ENCODE data around the gene SHANK1.

Gene SHANK1

DNA sequence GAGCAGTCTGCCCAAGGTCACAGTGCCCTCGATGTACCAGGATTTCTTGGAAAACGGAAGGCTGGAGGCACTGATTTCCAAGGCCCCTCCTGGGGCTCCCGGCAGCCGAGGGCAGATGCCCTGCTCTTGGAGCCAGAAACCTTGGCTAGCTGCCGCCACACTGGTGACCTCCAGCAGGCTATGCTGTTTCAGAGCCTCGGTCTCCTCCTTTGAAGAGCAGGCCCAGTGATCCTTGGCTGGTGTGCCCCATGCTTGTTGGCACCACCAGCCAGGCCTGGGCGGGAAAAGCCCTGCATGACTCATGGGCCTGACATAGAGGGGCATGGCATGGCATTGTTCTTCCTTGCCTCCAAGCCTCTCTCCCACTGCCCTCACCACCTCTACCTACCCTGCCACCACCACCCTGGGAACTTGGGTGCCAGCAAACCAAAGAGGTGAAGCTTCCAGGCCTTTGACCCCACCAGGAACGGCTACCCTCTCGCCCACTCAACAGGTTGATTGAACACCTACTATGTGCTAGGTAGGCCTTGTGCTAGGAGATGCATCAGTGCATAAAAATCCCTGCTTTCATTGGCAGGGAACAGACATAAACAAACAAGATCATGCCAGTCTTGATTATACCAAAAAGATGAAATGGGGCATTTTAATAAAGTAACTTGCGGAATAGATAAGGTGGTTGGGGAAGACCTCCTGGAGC, 2.0 kb upstream of the SHANK1 start:
- Histone ChIP-seq H3K79me2 (ENCODE audit: insufficient read depth, low read depth) (no peaks in the 10 kb centered on the region), H4K20me1 (ENCODE audit: insufficient read depth) (no peaks in the 10 kb centered on the region), H3K27ac (no peak overlapping the region), H3K4me2 (no peak overlapping the region), H3K9ac (no peak overlapping the region), H2AFZ (ENCODE audit: low read depth) (no peak overlapping the region), H3K4me1 (ENCODE audit: low read depth, poor library complexity, severe bottlenecking) (no peaks in the 10 kb centered on the region), H3K27me3 (ENCODE audit: insufficient read depth, low read depth) (no peaks in the 10 kb centered on the region), H3K36me3 (ENCODE audit: insufficient read depth) (no peaks in the 10 kb centered on the region), H3K4me3 (IDR thresholded peaks at IDR 0.05; ENCODE audit: insufficient read depth, low read depth, low read length) (no peak overlapping the region)
- TF ChIP-seq, protein P1, sequence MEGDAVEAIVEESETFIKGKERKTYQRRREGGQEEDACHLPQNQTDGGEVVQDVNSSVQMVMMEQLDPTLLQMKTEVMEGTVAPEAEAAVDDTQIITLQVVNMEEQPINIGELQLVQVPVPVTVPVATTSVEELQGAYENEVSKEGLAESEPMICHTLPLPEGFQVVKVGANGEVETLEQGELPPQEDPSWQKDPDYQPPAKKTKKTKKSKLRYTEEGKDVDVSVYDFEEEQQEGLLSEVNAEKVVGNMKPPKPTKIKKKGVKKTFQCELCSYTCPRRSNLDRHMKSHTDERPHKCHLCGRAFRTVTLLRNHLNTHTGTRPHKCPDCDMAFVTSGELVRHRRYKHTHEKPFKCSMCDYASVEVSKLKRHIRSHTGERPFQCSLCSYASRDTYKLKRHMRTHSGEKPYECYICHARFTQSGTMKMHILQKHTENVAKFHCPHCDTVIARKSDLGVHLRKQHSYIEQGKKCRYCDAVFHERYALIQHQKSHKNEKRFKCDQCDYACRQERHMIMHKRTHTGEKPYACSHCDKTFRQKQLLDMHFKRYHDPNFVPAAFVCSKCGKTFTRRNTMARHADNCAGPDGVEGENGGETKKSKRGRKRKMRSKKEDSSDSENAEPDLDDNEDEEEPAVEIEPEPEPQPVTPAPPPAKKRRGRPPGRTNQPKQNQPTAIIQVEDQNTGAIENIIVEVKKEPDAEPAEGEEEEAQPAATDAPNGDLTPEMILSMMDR (conservative IDR thresholded peaks at IDR 0.05; ENCODE audit: low read depth, low read length), result no peak

GRCh38 chr19:50720921-50721381, 1.3 kb upstream of the SHANK1 start:
- Histone ChIP-seq H2AFZ (ENCODE audit: low read depth) (no peak overlapping the region), H3K27me3 (ENCODE audit: insufficient read depth, low read depth) (no peaks in the 10 kb centered on the region; the same call in 1 of the 2 replicates), H3K36me3 (ENCODE audit: insufficient read depth) (no peaks in the 10 kb centered on the region), H3K4me2 (no peak overlapping the region), H3K79me2 (ENCODE audit: insufficient read depth, low read depth) (no peaks in the 10 kb centered on the region), H4K20me1 (ENCODE audit: insufficient read depth) (no peaks in the 10 kb centered on the region), H3K9ac (no peak overlapping the region), H3K4me1 (ENCODE audit: low read depth, poor library complexity, severe bottlenecking) (no peaks in the 10 kb centered on the region), H3K27ac (no peak overlapping the region), H3K4me3 (IDR thresholded peaks at IDR 0.05; ENCODE audit: insufficient read depth, low read depth, low read length) (no peak overlapping the region)
- TF ChIP-seq, protein P1 (conservative IDR thresholded peaks at IDR 0.05; ENCODE audit: low read depth, low read length), result no peak

DNA sequence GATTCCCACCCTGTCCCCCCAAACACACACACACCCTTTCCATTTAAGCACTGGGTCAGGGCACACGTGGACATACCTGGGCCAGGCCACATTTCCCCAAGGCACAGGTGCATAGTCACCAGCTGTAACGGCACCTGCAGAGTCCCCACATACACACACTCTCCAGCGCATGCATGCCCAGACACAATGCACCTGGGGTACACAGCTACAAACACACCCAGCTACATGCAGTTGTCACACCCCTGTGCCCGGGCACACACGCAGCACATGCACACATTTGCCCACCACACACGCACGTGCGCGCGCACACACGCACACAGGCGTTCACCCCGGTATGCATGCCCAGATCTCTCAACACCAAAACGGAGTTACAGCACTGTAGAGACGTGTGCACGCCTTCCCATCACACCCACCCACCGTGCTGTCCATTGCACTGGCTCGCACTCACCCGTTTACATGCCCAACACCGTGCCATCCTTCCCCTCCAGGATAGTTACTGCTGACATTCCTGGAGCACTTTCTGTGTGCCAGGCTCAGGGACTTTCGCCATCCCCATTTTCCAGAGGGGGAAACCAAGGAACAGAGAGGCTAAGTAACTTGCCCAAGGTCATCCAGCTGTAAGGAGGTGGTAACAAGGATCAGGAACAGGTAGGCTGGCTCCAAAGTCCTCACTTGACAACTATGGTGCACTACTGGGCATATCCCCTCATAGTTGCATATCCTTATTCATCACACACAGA, 749 bp upstream of the SHANK1 start:
- no peak overlapping the region for H3K9ac ChIP-seq
- no peaks in the 10 kb centered on the region; the same call in 1 of the 2 replicates for H3K27me3 ChIP-seq (ENCODE audit: insufficient read depth, low read depth)
- no peak overlapping the region for H3K27ac ChIP-seq
- H2AFZ ChIP-seq (ENCODE audit: low read depth), result no peak overlapping the region
- no peaks in the 10 kb centered on the region for H4K20me1 ChIP-seq (ENCODE audit: insufficient read depth)
- H3K4me2 ChIP-seq, result no peak overlapping the region
- TF ChIP-seq, protein P1 (conservative IDR thresholded peaks at IDR 0.05; ENCODE audit: low read depth, low read length), result no peak
- no peaks in the 10 kb centered on the region for H3K4me1 ChIP-seq (ENCODE audit: low read depth, poor library complexity, severe bottlenecking)
- no peak overlapping the region for H3K4me3 ChIP-seq (IDR thresholded peaks at IDR 0.05; ENCODE audit: insufficient read depth, low read depth, low read length)
- no peaks in the 10 kb centered on the region for H3K36me3 ChIP-seq (ENCODE audit: insufficient read depth)
- no peaks in the 10 kb centered on the region for H3K79me2 ChIP-seq (ENCODE audit: insufficient read depth, low read depth)

DNA sequence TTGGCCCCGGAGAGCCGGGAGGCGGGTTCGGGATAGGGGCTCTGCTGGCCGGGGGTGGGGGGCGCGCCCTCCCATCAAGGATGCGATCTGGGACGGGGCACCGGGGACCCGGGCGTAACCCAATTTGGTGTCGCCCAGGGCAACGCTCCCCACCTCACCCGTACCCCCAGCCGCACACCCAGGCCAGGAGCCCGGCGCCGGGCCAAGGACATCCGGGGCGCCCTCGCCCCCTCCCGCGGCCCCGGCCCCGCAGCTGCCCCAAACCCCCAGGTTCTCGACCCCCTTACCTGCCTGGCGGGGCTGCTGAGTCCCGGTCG, 525 bp downstream of the SHANK1 start:
- Histone ChIP-seq H3K4me1 (ENCODE audit: low read depth, poor library complexity, severe bottlenecking) (no peaks in the 10 kb centered on the region), H3K4me2 (no peak overlapping the region), H2AFZ (ENCODE audit: low read depth) (no peak overlapping the region), H4K20me1 (ENCODE audit: insufficient read depth) (no peaks in the 10 kb centered on the region), H3K79me2 (ENCODE audit: insufficient read depth, low read depth) (no peaks in the 10 kb centered on the region), H3K36me3 (ENCODE audit: insufficient read depth) (no peaks in the 10 kb centered on the region), H3K9ac (no peak overlapping the region), H3K4me3 (IDR thresholded peaks at IDR 0.05; ENCODE audit: insufficient read depth, low read depth, low read length) (no peak overlapping the region), H3K27me3 (ENCODE audit: insufficient read depth, low read depth) (no peaks in the 10 kb centered on the region; the same call in 1 of the 2 replicates), H3K27ac (no peak overlapping the region)
- TF ChIP-seq, protein P1 (conservative IDR thresholded peaks at IDR 0.05; ENCODE audit: low read depth, low read length), result no peak

Data from KMS-11 (cell line).